Type B pancreatic cell (in vitro differentiated cells): ENCODE data around the gene TCL1A. TPM values are rescaled to one million over a fixed set of nuclear protein-coding genes. Genes with fewer than 3 reads are reported as not detected.

Source experiments
- DNase-seq: peaks from one replicate; pipeline ENCODE4 v3.0.0; 2021; ENCODE audit warnings: mixed read lengths; ENCODE audit not compliant: unreplicated experiment; ENCODE audit errors: extremely low spot score
- H3K27ac Mint-ChIP-seq: 2 replicates; pipeline ENCODE4 v1.8.0; 2021; ENCODE audit warnings: mild to moderate bottlenecking, mixed read lengths
- H3K27me3 Mint-ChIP-seq: 2 replicates; pipeline ENCODE4 v1.8.0; 2021; ENCODE audit warnings: mixed read lengths
- H3K36me3 Mint-ChIP-seq: 2 replicates; pipeline ENCODE4 v1.8.0; 2021; ENCODE audit warnings: mixed read lengths
- H3K4me1 Mint-ChIP-seq: one replicate; pipeline ENCODE4 v1.8.0; 2021; ENCODE audit warnings: mixed read lengths; ENCODE audit not compliant: unreplicated experiment
- H3K4me3 Mint-ChIP-seq: 2 replicates; pipeline ENCODE4 v1.8.0; 2021; ENCODE audit warnings: mild to moderate bottlenecking, mixed read lengths
- H3K9me3 Mint-ChIP-seq: 2 replicates; pipeline ENCODE4 v1.8.0; 2021; ENCODE audit warnings: mixed read lengths
- total RNA-seq: library from RNA; stranded (reverse); gene quantifications from 2 replicates; pipeline ENCODE4 v1.2.1, GENCODE V29; 2021; ENCODE audit warnings: low replicate concordance
- TF ChIP-seq, protein P1 (sequence below): fragments of 200-600 bp; sonication (generic); conservative IDR thresholded peaks from 2 replicates; pipeline ENCODE4 v1.5.0; 2021; ENCODE audit warnings: antibody characterized with exemption, mild to moderate bottlenecking

Gene TCL1A
- total RNA-seq, 1 donor from 2014 or later = not detected

DNA sequence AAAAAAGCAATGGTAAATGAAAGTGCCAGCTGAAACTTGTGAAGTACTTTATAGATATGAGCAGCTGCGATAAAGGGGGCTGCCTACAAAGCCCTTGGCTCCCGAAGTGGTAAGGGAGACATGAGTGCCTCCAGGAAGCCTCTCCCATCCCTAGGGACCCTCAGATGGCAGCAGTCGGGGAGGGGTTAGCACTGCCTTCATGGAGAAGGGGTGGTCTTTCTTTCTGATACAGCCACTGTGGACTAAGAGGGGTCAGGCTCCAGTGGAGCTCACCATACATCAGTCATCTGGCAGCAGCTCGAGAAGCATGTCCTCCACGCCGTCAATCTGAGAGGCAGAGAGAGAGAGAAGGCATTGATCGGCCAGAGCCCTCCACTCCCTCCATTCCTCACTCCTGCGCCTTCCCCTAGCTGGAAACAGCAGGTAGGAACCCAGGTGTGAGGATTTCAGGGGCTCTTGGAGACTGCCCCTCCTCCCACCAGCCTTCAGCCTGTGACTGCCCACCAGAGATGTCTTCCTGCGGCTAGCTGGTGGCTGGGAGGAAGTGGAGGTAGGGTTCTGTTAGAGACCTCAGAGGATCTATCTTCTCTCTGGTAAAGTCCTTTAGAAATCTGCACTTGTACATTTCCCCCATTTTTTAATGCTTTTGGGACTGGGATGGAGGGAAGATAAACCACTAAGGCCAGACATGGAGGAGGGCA lies 2.3 kb downstream of the TCL1A start:
- peaks cover 23% of the 10 kb centered on the region for H3K27me3 Mint-ChIP-seq
- DNase-seq = no peak
- TF ChIP-seq, protein P1, sequence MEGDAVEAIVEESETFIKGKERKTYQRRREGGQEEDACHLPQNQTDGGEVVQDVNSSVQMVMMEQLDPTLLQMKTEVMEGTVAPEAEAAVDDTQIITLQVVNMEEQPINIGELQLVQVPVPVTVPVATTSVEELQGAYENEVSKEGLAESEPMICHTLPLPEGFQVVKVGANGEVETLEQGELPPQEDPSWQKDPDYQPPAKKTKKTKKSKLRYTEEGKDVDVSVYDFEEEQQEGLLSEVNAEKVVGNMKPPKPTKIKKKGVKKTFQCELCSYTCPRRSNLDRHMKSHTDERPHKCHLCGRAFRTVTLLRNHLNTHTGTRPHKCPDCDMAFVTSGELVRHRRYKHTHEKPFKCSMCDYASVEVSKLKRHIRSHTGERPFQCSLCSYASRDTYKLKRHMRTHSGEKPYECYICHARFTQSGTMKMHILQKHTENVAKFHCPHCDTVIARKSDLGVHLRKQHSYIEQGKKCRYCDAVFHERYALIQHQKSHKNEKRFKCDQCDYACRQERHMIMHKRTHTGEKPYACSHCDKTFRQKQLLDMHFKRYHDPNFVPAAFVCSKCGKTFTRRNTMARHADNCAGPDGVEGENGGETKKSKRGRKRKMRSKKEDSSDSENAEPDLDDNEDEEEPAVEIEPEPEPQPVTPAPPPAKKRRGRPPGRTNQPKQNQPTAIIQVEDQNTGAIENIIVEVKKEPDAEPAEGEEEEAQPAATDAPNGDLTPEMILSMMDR = no peak
- no peaks in the 10 kb centered on the region for H3K36me3 Mint-ChIP-seq
- no peaks in the 10 kb centered on the region for H3K4me1 Mint-ChIP-seq
- no peak overlapping the region for H3K4me3 Mint-ChIP-seq
- no peaks in the 10 kb centered on the region for H3K9me3 Mint-ChIP-seq
- no peak overlapping the region for H3K27ac Mint-ChIP-seq

DNA sequence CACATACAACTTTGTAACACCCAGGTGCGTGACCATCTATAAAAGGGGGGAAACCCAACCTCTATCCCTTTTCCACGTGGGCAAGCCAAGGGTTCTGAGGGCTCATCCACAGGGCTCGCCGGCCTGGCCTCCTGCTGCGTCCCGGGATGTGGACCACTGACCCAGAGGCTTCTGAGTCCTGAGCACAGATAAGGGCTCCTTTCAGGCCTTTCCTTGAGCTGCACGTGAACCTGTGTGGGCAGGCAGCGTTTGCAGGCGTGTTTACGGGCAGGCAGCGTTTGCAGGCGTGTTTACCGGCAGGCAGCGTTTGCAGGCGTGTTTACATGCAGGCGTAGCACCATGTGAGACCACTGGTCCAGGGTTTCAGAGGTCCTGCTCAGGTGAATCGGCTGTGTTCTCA lies 3.8 kb downstream of the TCL1A start:
- H3K27me3 Mint-ChIP-seq = peaks cover 21% of the 10 kb centered on the region
- H3K27ac Mint-ChIP-seq = no peak overlapping the region
- H3K9me3 Mint-ChIP-seq = no peaks in the 10 kb centered on the region
- H3K4me3 Mint-ChIP-seq = no peak overlapping the region
- no peaks in the 10 kb centered on the region for H3K36me3 Mint-ChIP-seq
- H3K4me1 Mint-ChIP-seq = no peaks in the 10 kb centered on the region
- DNase-seq = no peak
- TF ChIP-seq, protein P1 = no peak

GRCh38 chr14:95707327-95707726 lies 6.6 kb downstream of the TCL1A start:
- H3K9me3 Mint-ChIP-seq = no peaks in the 10 kb centered on the region
- H3K4me3 Mint-ChIP-seq = no peak overlapping the region
- no peak for DNase-seq
- H3K4me1 Mint-ChIP-seq = no peaks in the 10 kb centered on the region
- peaks cover 30% of the 10 kb centered on the region for H3K27me3 Mint-ChIP-seq
- TF ChIP-seq, protein P1 = no peak
- H3K27ac Mint-ChIP-seq = no peak overlapping the region
- H3K36me3 Mint-ChIP-seq = no peaks in the 10 kb centered on the region

GRCh38 chr14:95705518-95705917 lies 8.4 kb downstream of the TCL1A start:
- DNase-seq = no peak
- Mint-ChIP-seq H3K9me3 (no peaks in the 10 kb centered on the region), H3K27me3 (peaks cover 32% of the 10 kb centered on the region), H3K4me3 (no peak overlapping the region), H3K27ac (no peak overlapping the region), H3K4me1 (peaks cover 3% of the 10 kb centered on the region), H3K36me3 (no peaks in the 10 kb centered on the region)
- TF ChIP-seq, protein P1 = no peak

DNA sequence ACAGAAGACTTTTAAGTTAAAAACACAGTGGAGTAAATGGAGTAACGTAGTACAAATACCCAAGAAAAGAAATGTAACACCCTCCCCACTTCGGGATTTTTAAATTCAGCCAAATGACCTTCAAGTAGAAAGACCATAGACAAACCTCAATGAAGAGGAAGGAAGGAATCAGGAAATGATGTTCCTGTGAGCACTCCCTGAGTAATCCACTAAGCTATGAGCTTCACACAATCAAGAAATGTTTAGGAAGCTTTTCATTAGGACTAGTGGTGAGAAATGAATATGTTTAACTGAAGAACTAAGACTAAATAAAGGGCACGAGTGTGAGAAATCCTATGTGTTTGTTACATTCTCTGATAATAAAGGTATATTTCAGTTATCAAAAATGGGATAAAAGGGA lies 10.1 kb downstream of the TCL1A start:
- no peaks in the 10 kb centered on the region for H3K36me3 Mint-ChIP-seq
- H3K4me3 Mint-ChIP-seq = no peak overlapping the region
- H3K27ac Mint-ChIP-seq = no peak overlapping the region
- H3K4me1 Mint-ChIP-seq = peaks cover 12% of the 10 kb centered on the region
- peaks cover 32% of the 10 kb centered on the region for H3K27me3 Mint-ChIP-seq
- DNase-seq = no peak
- TF ChIP-seq, protein P1 = no peak
- H3K9me3 Mint-ChIP-seq = no peaks in the 10 kb centered on the region
